GM19372 (cell line): ENCODE measurements around the gene ASMTL.
"Not testable (repeated sequence)": the region's sequence is repeated elsewhere in the genome, so short reads cannot be mapped to it uniquely, and the experiment has no call there.

Experiments used
- ATAC-seq: cut with Tn5 transposase; IDR thresholded peaks from one replicate; pipeline ENCODE4 v1.9.1; 2021; ENCODE audit warnings: mild to moderate bottlenecking, low read depth, moderate library complexity; ENCODE audit not compliant: unreplicated experiment

The ASMTL gene

DNA sequence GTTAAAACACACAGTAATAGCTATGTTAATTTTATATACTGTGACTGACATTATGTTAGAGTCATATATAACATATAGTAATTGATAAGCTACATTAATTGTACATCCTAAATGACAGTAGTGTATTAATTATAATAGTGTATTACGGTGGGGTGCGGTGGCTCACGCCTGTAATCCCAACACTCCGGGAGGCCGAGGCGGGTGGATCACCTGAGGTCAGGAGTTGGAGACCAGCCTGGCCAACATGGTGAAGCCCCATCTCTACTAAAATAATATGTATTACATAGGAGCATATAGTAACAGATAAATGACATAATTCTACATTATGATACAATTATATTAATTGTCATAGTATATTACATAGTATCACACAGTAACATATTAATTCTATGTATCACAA lies 12.2 kb downstream of the ASMTL start:
- ATAC-seq, result no peak

DNA sequence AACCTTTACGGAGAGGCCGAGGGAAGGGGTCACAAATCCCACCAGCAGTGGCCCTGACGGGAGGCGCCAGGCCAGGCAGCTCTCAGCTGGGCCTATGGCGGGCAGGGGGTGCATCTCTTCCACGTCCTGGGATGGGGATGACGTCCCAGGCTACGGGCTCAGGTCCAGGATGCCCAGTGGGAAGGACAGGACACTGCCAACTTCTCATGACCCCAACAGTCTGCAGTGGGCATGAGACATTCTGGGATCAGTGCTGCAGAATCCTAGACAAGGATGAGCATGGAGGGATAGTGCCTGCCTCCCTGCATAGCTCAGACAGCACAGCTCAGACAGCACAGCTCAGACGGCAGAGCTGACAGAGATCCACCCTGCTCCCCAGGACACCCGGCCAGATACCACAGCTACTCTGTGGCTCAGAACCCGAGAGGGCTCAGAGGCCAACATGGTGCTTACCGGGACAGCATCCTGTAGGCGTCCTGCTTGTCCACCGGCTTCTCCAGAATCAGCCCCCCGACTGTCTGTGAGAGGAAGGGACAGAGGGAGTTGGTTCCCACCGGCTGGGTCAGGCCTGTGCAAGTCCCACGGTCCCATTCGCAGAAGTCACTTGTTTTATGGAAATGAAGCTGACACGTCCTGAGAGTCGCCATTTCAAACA lies 17.3 kb downstream of the ASMTL start:
- ATAC-seq, result no peak

DNA sequence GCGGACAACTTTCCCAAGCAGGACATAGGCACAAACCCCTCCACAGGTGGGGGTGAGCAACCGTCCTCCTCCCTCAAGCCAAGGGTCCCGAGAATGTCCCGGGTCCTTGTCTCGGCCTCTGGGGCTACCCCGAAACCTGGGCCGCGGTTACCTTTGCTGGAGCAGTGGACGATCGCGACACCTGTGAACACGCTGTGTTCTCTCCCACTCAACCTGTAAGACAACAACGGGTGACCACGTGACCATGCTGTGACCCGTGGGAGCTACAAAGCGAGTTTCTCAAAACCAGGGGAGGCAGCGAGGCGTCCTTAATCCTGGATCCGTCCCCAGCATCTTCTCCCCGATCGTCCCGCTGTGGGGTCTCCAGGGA lies 17.9 kb downstream of the ASMTL start:
- no peak for ATAC-seq

DNA sequence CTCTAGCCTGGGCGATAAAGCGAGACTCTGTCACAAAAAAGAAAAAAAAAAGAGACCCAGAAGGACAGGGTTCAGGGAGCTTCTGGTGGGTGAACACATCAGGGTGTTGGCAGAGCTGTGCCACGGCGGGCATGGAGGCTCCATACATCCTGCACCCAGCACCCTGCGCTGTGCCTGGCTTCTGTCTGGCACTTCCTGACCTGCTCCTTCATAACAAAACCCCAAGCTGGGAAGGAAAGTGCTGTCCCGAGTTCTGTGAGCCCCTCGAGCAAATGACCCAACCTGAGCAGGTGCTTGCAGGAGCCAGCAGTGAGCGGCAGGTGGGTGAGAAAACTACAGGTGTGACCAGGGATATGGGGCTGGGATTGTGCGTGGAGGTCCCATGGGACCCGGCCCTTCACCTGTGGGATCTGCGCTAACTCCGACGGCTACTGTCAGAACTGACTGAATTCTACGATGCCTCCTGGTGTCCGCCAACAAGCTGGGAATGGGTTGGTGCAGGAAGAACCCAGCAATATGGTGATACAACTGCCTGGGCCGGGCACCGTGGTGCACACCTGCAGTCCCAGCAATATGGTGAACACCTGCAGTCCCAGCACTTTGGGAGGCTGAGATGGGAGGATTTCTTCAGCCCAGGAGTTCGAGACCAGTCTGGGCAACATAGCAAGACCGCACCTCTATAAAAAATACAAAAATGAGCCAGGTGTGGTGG lies 18.9 kb downstream of the ASMTL start:
- ATAC-seq, result no peak

DNA sequence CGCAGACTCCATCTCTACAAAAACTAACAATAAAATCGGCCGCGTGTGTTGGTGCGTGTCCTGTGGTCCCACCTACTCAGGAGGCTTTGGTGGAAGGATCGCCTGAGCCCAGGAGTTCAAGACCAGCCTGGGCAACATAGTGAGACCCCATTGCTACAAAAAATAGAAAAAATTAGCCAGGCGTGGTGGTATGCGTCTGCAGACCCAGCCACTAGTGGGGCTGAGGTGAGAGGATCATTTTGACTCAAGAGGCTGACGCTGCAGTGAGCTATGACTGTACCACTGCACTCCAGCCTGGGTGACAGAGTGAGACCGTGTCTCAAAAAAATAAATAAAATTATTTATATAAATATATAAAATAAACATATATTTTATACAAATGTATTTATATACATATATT lies 22.3 kb downstream of the ASMTL start:
- no peak for ATAC-seq

DNA sequence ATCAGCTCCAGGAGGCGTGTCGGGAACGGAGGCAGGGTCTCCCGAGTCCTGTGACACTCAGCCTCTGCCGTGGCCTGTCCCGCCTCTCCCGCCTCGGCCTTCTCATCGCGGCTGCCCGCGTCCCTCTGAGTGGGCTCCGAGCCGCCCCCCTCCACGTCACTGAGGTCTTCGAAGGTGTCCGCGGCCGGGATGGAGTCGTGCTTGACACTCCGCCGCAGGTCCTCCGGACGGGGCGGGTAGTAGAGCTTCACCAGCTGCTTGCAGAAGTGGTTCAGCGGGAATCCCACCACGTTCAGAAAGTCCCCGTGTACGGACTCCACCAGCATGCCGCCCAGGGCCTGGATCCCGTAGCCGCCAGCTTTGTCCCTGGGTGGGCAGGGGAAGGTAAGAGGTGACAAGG lies 25.0 kb downstream of the ASMTL start:
- ATAC-seq, result no peak

DNA sequence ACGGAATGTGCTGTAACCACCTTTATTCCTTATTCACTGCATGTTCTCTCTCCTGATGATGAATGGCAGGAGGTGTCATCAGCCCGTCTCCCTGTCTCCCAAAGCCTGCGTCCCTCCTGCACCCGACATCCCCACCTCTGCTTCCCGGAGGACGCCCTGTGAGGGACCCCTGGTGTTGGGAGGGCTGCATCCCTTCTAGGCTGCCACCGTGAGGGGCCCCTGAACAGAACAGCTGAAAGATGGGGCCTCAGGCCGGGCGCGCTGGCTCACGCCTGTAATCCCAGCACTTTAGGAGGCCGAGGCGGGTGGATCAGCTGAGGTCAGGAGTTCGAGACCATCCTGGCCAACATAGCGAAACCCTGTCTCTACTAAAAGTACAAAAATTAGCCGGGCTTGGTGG lies 26.4 kb downstream of the ASMTL start:
- ATAC-seq, result not testable (repeated sequence)

DNA sequence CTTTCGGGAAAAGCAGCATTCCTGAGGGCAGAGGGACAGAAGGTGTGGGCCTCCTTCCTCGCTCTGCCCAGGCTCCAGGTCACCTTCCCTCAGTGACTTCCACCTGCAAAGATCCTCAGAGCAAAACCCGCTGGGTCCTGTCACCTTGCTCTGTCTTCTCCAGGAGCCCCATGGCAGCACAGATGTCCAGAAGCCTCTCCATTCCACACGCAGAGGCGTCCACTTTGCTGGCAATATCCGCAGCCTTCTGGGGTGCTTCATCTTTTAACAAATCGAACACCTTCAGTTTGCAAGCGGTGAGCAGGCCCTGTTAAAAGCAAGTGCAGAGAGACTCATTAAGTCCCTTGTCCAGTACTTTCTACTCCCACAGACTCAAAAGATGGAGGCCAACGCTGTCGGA lies 27.3 kb downstream of the ASMTL start:
- ATAC-seq, result no peak

DNA sequence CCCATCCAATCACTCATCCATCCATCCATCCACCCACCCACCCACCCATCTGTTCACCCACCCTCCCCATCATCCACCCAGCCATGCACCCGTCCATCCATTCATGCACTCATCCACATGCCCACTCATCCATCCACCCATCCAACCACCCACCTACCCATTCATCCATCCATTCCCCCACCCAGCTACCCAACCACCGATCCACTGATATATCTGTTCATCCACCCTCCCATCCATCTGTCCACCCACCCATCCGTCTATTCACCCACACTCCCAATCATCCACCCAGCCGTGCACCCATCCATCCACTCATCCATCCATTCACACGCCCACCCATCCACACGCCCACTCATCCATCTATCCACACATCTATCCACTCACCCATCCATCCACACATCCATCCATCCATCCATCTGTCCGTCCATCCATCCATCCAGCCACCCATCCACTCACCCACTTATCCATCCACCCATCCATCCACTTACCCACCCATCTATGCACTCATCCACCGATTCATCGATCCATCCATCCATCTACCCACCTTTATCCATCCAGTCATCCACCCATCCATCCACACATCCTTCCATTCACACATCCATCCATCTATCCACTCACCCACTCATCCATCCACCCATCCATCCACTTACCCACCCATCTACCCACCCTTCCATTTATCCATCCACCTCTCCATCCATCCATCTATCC lies 28.4 kb downstream of the ASMTL start:
- ATAC-seq, result no peak

DNA sequence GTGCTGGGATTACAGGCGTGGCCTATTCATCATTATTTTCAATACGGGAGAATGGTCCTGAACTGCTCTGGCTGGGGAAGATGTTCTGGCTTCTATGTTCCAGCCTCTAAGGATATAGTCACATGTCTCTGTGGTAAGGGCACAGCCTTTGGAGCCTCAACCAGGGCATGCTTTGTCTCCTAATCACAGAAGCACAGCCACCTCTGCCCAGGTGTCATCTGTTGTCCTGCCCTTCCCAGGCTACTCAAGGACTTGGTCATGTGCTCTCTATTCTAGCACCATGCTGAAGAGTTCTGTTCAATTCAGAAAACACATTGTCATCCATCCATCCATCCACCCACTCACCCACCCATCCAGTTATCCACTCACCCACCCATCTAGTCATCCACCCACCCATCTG lies 29.5 kb downstream of the ASMTL start:
- no peak for ATAC-seq

DNA sequence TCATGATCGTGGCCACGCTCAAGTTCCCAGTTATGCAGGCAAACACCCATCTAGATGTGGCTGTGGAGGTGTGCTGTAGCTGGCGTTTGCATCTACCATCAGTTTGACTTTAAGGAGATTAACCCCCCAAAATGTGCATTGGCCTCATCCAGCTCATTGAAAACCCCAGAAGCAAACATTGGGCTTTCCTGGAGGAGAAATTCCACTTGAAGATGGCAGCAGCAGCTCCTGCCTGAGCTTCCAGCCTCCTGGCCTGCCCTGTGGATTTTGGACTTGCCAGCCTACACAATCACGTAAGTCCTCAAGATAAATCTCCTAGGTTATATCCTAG lies 30.6 kb downstream of the ASMTL start:
- no peak for ATAC-seq

DNA sequence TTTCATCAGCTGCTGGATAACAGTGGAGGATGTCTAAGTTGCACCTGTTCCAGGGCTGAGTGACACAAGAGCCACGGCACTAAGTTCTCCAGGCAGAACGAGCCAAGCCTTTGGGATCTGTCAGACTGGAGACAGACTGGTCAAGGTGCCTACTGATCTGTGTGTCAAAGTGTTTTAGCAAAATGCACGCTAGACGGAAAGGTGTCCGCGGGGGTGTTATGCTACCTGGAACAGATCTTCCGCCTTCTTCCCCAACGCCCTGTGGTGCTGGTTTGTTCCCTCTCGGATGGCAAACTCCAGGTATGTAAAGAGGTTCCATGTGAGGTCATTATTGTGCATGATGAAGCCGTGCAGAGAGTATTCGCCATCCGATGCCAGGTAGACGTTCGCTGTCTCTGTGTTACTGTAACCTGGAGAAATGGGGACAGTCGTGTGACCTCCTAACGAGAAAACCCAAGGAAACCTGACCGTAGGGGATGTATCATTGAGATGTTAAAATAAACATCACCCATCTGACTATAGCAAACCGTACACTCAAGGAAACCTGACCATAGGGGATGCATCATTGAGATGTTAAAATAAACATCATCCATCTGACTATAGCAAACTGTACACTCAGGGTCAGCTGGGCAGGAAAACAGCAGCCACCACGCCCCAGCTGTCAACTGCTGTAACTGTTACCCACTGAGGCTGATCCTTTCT lies 31.1 kb downstream of the ASMTL start:
- no peak for ATAC-seq

DNA sequence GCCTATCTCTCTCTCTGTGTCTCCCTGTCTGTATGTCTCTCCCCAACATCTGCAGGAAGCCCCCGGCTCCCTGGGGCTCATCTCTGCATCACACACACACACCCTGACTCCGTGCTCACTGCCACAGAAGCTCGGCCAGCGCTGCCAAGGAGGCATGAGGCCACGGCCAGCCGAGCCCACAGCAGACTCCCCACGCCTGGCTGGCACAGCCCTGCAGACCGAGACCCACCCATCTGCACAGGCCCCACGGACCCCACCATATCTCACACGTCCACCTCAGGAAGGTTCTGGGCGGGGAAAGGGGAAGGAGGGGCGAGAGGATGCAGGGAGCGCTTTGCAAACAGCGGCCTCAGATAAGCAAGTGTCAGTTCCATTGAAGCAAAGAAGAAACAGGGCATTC lies 32.3 kb downstream of the ASMTL start:
- ATAC-seq, result no peak

DNA sequence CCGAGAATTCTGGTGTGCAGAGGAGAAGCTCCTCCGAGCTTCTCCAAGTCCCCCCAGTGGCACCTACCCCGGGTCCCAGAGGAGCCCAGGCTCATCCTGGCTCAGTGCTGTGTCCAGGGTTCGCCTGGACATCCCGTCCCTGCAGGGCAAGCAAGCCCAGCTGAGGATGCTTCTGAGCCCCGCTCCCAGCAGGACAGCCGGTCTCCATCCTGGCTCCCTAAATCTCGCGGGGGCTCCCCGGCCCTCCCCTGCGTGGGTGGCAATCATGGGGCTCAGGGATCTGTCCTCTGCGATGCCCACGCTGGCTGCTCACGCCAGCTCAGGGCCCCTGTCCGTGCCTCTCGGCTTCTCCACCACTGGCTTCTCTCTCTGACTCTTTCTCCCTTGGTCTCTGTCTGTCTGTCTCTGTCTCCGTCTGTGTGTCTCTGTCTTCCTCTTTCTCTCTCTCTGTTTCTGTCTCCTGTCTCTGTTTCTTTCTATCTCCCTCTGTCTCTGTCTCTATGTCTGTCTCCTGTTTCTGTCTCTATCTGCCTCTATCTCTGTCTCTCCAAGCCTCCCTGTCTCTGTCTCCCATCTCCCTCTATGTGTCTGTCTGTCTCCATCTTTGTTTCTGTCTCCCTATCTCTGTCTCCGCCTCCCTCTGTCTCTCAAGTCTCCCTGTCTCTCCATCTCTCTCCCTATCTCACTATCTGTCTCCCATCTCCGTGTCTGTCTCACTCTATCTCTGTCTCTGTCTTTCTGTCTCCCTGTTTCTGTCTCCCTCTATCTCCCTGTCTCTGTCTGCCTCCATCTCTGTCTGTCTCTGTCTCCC lies 33.0 kb downstream of the ASMTL start:
- no peak for ATAC-seq

DNA sequence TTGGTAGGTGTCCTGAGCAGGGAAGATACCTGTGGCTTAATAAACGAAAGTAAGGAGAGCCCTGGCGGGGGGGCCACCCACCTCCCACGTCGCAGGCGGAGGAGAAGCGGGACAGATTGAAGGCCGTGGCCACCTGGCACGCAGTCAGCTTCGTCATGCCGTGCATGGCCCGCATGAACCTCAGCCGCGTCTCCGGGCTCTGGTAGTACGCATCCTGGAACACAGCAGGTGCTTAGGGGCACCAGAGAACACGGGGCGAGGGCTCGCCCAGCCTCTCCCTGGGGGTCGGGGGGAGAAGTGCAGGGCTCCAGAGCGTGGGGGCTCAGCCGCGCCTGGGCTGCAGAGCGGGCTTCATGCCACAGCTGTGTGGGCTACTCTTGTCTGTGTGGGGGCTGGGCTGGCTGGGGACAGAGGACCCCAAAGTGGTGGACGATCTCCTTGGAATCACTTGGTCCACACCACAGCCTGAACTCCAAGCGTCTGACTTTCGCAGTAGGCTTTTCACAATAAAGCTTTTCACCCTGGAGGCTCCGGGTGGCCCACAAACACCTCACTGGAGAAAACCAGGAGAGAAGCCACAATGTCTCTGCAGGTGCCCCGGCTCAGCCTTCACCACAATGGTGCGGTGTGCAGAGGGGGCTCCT lies 33.7 kb downstream of the ASMTL start:
- ATAC-seq, result no peak

DNA sequence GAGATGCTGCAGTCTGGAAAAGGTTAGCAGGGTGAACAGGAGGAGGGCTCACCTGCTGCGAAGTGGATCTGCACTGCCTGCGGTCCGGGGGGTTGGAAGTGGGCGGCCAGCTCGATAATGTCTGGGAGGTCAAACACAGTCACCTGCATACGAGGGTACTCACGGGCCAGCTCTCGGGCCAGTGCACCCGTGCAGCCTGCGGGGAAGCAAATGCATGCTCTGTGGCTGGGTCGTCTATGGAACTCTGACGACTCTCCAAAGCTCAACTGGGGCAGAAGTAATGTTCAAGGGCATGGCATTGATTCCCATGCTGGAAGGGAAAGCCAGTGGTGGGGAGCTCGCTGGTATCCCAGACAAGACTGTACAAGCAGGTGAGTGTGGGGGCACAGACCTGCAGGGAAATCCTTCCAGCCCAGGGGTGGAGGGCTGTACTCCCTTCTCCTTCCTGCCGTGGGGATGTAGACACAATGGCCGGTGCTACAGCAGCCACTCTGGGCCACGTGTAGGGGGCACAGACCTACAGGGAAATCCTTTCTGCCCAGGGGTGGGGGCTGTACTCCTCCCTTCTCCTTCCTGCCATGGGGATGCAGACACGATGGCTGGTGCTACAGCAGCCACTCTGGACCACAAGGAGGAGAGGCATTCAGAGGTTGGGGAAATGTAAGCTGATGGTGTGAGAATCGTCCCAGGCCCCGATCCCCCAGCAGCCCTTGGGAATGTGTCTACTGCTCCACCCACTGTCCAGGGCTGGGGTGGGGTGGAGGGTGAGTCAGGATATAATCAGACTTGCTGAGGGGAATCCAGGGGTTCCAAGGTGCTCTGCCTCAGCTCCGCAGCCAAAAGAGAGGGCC lies 34.6 kb downstream of the ASMTL start:
- ATAC-seq, result no peak

DNA sequence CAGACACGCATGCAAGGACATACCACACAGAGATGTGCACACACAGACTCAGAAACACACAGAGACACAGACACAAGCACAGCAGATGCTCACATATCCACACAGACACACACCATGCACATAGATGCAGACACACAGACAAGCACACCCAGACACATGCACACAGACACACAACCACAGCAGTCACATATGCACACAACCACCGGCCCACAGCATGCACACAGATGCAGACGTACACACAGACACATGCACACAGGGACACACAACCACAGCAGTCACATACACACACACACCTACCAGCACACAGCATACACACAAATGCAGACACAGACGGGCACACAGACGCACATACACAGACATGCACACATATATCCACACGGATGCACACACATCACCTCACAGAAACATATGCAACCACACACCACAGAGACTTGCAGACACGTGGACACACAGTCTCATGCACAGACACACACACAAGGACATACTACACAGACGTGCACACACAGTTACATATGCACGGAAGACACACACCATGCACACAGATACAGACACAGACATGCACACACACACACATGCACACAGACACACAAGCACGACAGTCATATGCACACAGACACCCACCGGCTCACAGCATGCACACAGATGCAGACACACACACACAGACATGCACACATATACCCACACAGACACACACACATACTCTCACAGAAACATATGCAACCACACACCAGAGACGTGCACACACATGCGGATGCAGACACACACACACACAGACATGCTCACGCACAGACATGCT lies 35.5 kb downstream of the ASMTL start:
- ATAC-seq, result no peak

DNA sequence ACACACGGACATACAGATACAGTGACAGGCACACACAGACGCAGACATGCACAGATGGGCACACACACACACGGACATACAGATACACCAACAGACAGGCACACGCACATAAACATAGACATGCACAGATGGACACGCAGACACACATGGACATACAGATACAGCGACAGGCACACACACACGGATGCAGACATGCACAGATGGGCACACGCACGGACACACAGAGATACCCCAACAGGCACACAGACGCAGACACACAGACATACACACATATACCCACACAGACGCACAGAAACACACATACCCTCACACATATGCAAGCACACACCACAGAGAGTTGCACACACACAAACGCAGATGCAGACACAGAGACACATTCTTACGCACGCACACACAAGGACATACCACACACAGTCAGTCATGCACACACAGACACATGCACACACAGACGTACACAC lies 36.4 kb downstream of the ASMTL start:
- no peak for ATAC-seq
